ENCODE data around the gene THTPA.

DNA sequence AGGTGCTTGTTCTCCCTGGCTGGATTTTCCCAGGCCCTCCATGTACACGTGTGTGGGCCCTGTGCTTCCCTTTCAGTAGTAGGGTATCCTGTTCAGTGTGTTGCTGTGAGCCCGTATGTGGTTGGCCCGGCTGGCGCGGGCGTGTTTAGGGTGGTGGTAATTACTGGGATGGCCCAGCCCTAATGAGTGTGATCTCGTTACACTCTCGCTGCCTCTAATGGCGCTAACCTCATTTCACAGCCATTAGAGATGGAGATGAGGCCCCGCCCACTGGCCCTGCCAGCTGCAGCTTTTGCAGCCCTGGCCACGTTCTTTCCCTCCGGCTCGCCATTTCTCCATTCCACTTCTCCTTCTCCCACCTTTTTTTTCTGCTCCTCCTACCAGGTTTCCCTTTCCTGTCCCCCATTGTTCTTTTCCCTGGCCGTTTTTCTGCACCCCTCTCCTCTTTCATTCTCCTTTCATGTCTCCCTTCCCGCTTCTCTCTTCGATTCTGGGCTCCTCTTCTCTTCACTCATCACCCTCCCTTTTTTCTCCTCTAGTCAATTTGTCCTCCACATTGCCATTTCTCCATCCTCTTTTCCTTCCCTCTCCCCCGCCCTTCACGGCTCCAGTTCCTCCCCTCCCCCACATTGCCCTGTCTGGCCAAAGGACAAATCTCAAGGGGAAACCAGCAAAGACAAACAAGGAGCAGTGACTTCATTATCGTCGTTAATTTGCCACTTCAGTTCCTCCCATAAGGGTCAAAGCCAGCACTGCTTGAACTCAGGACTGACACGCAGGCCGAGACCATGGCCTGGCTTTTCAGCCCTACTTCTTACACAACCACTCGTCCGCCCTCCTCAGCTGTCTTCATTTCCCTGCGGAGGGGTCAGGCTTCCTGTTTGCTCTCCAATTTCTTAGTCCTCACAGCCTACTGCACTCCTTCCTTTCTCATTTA, 11.3 kb upstream of the THTPA start:
- TF ChIP-seq, protein P1, sequence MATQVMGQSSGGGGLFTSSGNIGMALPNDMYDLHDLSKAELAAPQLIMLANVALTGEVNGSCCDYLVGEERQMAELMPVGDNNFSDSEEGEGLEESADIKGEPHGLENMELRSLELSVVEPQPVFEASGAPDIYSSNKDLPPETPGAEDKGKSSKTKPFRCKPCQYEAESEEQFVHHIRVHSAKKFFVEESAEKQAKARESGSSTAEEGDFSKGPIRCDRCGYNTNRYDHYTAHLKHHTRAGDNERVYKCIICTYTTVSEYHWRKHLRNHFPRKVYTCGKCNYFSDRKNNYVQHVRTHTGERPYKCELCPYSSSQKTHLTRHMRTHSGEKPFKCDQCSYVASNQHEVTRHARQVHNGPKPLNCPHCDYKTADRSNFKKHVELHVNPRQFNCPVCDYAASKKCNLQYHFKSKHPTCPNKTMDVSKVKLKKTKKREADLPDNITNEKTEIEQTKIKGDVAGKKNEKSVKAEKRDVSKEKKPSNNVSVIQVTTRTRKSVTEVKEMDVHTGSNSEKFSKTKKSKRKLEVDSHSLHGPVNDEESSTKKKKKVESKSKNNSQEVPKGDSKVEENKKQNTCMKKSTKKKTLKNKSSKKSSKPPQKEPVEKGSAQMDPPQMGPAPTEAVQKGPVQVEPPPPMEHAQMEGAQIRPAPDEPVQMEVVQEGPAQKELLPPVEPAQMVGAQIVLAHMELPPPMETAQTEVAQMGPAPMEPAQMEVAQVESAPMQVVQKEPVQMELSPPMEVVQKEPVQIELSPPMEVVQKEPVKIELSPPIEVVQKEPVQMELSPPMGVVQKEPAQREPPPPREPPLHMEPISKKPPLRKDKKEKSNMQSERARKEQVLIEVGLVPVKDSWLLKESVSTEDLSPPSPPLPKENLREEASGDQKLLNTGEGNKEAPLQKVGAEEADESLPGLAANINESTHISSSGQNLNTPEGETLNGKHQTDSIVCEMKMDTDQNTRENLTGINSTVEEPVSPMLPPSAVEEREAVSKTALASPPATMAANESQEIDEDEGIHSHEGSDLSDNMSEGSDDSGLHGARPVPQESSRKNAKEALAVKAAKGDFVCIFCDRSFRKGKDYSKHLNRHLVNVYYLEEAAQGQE (IDR thresholded peaks at IDR 0.05; ENCODE audit: insufficient read depth in 1 of 2, low read depth in 2 of 2, low read length in 2 of 2): no peak
- no peak; the same call in 1 of the 2 replicates for TF ChIP-seq POLR2AphosphoS5 (IDR thresholded peaks at IDR 0.05; ENCODE audit: low read depth, low read length)
- no peak for TF ChIP-seq SIN3A (IDR thresholded peaks at IDR 0.05; ENCODE audit: borderline replicate concordance, insufficient read depth, low read length)
- TF ChIP-seq FOXP2 (optimal IDR thresholded peaks at IDR 0.05; ENCODE audit: borderline replicate concordance, extremely low read depth, extremely low read length, insufficient read depth): no peak
- no peak for TF ChIP-seq TAF1 (IDR thresholded peaks at IDR 0.05; ENCODE audit: borderline replicate concordance, insufficient read depth, low read length)

Measured in PFSK-1 (cell line).